Measurements from ENCODE around the gene DDX54.
"Not testable (repeated sequence)": the region's sequence is repeated elsewhere in the genome, so short reads cannot be mapped to it uniquely, and the experiment has no call there.

DDX54 gene

GRCh38 chr12:113221997-113222729, 36.9 kb upstream of the DDX54 start:
- intact Hi-C loops (cut with DNase I) = loop anchor here (1.0 kb wide), 1 partner anchor 37 kb away; no protein-coding TSS in a partner anchor
- peak in 3 of 10 donors; percentile 15 to 87 (median 28) for DNase-seq

- intact Hi-C loops (cut with DNase I) = loop anchor here (1.0 kb wide), 1 partner anchor 38 kb away; no protein-coding TSS in a partner anchor
- DNase-seq = peak; percentile 98 to 100 (median 99)
Measured at GRCh38 chr12:113221181-113221996, 36.1 kb upstream of the DDX54 start, which contains the start of gene TPCN1. Gene TPCN1 (plus strand): TSS chr12:113221464. CDS start chr12:113226853, 5,389 bp downstream.

GRCh38 chr12:113220593-113221180, 35.4 kb upstream of the DDX54 start:
- DNase-seq = no peak
- intact Hi-C loops (cut with DNase I) = loop anchor here (1.0 kb wide), 1 partner anchor 39 kb away; no protein-coding TSS in a partner anchor

- intact Hi-C loops (cut with DNase I) = no loop called here
- peak in 1 of 10 donors; percentile 3 for DNase-seq
Measured at GRCh38 chr12:113216027-113216426, 30.7 kb upstream of the DDX54 start.

- intact Hi-C loops (cut with DNase I) = no loop called here
- DNase-seq = peak in 2 of 10 donors; percentile 39 to 61
Measured at GRCh38 chr12:113214895-113215400, 29.7 kb upstream of the DDX54 start.

GRCh38 chr12:113211160-113211559, 25.9 kb upstream of the DDX54 start:
- intact Hi-C loops (cut with DNase I) = no loop called here
- no peak for DNase-seq

- peak in 1 of 10 donors; percentile 65 for DNase-seq
- intact Hi-C loops (cut with DNase I) = no loop called here
Measured at GRCh38 chr12:113208041-113208934, 23.0 kb upstream of the DDX54 start.

- DNase-seq = no peak
- intact Hi-C loops (cut with DNase I) = no loop called here
Measured at GRCh38 chr12:113207613-113208040, 22.3 kb upstream of the DDX54 start.

GRCh38 chr12:113206802-113207201, 21.5 kb upstream of the DDX54 start:
- DNase-seq; intact Hi-C loops (cut with DNase I): not testable (repeated sequence)

- intact Hi-C loops (cut with DNase I) = no loop called here
- peak in 1 of 10 donors; percentile 16 for DNase-seq
Measured at GRCh38 chr12:113204804-113205203, 19.5 kb upstream of the DDX54 start.

GRCh38 chr12:113203852-113204760, 18.8 kb upstream of the DDX54 start:
- peak in 2 of 10 donors; percentile 32 to 49 for DNase-seq
- intact Hi-C loops (cut with DNase I) = no loop called here

GRCh38 chr12:113202300-113203075, 17.2 kb upstream of the DDX54 start:
- intact Hi-C loops (cut with DNase I) = no loop called here
- DNase-seq = peak in 1 of 10 donors; percentile 17

- intact Hi-C loops (cut with DNase I) = no loop called here
- peak in 1 of 10 donors; percentile 62 for DNase-seq
Measured at GRCh38 chr12:113201187-113202177, 16.2 kb upstream of the DDX54 start.

GRCh38 chr12:113200021-113200797, 14.9 kb upstream of the DDX54 start:
- intact Hi-C loops (cut with DNase I) = no loop called here
- peak in 1 of 10 donors; percentile 47 for DNase-seq

GRCh38 chr12:113198296-113198695, 13.0 kb upstream of the DDX54 start:
- no peak for DNase-seq
- intact Hi-C loops (cut with DNase I) = loop anchor here (5.0 kb wide), 1 partner anchor 229 kb away; no protein-coding TSS in a partner anchor

All from posterior cingulate gyrus (tissue), 11 donors.